ENCODE measurements around the gene NDUFB5.
A peak's percentile ranks its signal among the peaks of the same experiment; 100 is the strongest.

NDUFB5 gene

DNA sequence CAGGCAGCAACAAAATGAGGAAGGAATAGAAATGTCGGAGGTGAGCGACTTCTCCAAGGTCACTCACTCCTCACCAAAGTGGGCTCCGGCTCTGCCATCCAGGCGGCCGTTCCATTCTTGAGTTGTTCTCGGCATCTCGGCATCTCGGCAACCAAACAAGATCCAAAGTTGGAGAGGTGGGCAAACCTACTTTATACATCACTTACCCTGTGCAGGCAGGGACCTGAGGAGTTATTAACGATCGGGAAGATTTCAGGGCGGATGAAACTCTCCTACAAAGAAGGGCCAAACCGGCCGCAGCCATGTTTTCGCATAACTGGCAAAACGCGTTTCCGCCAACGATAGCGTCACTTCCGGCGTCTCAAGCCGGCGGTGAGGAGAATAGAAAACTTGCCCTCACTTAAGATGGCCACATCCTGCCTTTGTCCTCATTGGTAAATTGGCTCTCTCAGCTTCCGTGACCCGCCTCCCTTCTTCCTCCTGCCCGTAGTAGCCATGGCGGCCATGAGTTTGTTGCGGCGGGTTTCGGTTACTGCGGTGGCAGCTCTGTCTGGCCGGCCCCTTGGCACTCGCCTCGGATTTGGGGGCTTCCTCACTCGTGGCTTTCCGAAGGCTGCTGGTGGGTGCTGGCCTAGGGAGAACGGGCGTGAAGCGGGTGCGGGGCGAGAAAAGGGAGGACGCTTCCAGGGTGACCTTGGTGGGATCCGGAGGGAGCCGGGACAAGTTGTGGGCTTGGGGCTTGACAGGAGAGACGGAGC is at the start of gene NDUFB5, which contains the start of gene MRPL47:
Gene NDUFB5, plus strand, starts transcription at position 474 of the 758 bp plus-strand sequence. Its CDS starts 22 bp downstream, at position 496.
Gene MRPL47, minus strand, starts transcription at position 318 of the 758 bp plus-strand sequence. Its CDS starts 14 bp downstream, at position 304.
- peak; percentile 97 for DNase-seq

DNA sequence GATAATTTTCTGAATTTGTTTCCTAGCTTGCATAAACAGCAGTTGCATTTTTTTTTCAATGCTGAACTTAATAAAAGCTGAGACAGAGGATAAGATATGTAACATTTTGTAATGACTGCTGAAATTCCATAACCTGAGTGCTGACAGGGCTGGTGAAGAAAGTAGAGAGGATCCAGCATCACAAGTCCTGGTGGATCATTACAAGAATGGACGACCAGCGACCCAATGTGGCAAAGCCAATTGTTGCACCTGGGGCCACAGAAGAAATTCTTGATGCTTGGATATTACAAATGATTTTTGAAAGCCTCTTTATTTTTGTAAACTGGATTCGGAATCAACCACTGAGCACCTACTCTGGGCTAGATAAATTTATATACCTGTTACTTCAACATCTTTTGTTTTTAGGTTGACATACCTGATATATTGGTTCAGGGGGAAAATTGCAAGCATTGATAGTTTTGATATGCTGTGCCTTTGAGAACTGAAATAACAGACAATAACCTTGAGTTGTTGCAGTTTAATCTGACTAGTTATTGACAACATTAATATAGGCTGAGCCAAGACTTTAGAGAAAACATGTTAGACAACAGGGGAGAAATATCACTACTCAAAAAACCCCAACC is 45.7 kb upstream of the NDUFB5 start:
- peak; percentile 81 for DNase-seq

DNA sequence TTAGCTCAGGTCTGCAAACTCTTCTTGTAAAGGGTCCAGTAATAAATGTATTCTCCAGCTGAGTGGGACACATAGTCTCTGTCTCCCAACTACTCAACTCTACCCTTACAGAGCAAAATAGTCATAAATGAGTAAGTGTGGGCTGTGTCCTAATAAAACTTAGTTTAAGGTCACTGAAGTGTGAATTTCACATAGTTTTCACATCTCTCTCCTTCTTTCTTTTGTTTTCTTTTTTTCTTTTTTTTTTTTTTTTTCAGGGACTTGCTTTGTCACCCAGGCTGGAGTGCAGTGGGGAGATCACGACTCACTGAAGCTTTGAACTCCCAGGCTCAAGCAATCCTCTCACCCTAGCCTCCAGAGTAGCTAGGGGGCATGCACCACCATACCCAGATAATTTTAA is 43.8 kb upstream of the NDUFB5 start:
- no peak for DNase-seq

DNA sequence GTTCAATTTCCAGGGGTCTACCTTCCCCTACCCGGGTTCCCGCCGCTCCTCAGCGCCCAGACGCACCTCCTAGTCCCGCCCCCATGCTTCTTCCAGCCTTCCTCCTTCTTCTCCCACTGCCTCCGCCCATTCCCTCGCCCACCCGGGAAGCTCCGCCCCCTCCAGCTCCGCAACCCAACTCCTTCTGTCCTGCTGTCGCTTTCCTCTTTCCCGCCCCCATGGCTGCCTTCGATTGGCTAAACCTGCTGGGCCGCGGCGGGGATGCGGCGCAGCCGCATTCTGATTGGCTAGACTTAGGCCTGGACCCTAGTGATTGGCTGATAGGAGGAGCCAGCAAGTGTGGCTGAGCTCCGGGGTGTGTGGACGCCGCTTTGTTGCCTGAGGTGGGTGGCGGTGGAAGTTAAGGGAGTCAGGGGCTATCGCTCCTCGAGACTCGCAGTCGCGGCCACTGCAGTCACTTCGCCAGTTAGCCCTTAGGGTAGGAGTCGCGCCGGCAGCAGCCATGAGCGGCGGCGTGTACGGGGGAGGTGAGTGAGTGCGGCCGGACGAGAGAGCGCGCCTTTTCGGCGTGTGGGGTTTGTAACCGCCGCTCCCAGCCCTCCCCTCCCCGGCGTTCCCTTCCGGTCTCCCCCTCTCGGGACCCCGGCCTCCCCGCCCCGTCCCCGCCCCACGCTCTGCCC is 41.9 kb upstream of the NDUFB5 start, which contains the start of gene ACTL6A:
Gene ACTL6A, plus strand, starts transcription at position 336 of the 680 bp plus-strand sequence. Its CDS starts 167 bp downstream, at position 503.
- peak; percentile 100 for DNase-seq

DNA sequence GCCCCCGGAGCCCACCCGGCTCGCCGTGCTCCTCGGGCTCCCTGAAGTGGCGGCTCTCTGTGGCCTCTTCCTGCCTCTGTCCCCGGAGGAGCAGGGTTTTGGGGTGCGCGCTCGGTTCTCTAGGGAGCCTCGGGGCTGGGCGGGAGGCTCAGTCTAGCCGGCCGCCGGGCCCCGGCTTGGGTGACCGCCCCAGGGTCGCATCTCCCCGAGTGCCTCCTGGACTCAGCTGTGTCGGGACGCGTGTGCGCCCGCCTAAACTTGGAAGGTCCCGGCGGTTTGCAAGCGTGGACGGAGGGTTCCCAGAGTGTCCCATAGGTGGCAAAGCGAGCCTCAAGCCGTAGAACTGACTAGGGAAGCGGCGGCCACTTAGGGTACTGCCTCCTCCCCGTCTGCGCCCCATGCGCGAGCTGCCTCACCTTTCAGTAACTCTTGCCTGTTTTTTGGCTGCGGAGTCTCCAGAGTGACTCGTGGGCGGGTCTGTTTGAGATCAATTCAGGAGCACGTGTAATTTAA is 41.3 kb upstream of the NDUFB5 start:
- no peak for DNase-seq

DNA sequence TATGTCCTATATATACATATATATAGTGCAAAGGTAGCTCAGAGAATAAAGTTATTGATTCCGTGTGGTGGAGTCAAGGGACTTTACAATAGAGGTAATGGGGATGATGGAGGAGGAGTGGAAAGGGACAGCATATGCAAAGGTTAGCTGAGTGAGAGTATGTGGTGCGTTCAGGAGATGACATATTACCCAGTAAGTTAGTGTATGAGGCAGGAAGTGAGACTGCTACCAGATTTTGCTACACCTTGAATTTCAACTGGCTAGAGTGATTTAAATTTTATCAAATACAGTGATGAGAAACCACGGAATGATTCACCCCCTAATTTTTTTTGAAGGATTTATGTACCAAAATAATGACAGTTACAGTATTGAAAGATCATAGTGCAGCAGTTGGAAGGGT is 39.1 kb upstream of the NDUFB5 start:
- DNase-seq: no peak

DNA sequence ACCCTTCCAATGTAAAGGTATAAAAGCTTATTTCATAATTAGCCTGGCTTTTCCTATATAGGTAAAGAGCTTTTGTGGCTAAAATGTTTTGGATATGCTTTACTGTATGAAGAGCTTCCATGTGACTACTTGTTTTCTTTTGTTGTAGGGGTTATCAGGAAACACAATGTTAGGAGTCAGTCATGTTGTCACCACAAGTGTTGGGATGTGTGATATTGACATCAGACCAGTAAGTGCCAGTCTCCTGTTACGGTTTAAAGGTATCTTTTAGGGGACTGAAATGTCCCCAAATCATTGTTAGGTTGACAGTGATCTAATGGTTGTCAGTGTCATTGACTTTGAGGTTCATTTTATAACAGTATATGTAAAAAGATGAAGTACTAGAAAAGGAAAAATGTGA is 23.6 kb upstream of the NDUFB5 start:
- no peak for DNase-seq

DNA sequence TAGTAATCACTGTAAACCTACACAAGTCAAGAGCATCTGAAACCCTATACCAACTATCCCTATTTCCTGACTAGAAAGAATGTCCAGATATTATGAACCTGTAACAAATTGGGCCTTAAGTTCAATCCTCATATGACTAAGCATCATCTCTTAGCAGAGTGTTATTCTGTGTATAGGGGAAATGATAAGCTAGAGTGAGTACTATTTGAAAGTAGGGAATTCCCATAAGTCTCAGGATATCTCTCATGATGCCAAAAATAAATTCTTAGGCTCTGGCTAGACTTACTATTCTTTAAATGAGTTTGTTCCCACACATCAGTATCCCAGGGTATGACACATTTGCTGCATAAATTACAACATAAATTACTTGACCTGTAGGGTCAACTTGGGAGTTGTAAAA is 15.5 kb upstream of the NDUFB5 start:
- DNase-seq: no peak

DNA sequence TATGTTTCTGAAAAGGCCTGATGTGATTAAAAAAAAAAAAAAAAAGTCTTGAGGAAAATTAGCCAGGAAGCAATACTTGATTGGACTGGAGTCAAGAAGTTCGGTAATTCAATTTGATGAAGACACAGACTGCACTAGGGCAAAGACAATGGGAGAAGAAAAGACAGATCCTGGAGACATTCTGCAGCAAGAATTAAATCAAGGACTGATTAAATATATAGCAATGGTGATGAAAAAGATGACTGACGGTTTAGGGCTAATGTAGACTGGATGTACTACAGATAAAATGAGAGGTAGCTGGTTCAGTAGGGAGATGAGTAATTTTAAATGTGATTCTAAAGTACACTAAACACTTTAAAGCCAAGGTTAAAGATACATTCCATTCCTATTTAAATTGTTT is 13.9 kb upstream of the NDUFB5 start:
- DNase-seq: no peak

DNA sequence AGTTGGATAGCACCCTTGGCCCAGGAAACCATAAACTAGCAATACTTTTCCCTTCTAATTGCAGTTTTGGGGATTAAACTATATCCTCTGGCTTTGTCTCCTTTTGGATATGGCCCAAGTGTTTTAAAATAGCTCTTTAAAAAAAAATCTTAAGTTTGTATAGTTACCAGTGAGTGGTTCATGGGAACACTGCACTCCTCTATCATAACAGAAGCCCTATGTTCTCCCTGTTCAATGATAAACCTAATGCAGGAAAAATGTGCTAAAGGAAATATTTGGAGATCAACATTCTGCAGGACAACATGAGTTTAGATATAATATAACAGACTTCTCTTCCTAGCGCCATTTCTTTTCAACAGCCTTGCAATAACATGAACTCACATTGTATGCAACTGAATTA is 13.3 kb upstream of the NDUFB5 start:
- no peak for DNase-seq

DNA sequence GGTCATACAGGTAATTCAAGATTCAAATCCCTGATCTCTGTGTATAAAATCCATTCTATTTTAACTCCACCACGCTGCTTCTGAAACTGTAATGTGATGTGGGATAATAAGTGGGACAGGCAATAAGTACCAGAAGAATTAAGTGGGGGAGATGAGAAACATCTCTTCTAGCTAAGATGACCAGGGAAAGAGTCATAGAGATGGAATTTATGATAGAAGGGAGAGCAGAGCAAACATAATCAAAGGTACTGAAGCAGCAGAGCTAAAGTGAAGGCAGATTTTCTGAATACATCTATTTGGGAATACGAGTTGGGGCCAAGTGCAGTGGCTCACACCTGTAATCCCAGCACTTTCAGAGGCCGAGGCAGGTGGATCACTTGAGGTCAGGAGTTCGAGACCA is 5.1 kb upstream of the NDUFB5 start:
- DNase-seq: no peak

DNA sequence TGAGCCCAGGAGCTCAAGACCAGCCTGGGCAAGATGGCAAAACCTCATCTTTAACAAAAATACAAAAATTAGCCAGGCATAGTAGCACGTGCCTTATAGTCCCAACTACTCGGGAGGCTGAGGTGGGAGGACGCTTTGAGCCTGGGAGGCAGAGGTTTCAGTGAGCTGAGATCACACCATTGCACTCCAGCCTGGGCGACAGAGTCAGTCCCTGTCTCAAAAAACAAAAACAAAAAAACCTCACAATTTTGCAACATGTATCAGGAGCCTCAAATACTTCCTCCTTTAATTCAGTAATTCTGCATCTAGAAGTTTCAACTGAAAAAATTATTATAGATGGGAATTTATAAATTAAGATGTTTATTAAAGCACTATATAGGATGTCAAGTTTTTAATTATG is 1.3 kb upstream of the NDUFB5 start:
- no peak for DNase-seq

DNA sequence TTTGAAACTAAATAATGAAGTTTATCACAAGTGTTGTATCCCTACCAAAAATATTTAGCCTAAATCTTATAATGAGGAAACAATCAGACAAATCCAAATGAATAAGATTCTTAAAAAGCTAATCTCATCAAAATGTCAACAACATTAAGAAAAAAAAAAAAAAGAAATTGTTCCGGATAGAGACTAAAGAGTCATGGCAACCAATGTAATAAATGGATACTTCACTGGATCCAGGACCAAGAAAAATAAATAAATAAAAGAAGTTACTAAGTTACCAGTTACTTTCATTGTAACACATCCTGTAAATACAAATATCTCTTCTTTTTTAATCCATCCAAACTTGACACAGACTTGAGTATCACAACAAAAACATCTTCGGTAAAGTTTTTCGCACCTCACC is 763 bp upstream of the NDUFB5 start:
- DNase-seq: no peak

DNA sequence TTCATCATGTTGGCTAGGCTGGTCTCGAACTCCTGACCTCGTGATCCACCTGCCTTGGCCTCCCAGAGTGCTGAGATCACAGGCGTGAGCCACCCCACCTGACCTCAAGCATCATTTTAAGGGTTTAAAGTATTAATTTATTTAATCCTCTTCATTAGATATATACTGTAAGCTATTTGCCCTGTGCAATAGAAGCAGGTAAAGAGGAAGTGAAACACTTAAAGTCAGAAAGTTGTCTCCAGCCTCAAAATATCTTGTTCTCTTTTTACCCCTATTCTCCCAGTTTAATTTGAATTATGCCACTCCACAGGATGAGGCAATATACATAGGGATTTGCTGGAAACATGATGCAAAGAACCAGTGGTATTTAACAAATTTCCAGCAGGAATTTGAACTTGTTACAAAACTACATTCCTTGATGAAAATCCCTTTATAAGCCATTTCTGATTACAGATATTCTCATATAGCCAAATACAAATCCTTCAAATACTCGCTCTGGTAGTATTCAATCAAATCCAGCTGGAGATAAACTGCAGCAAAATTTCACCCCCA is 2.0 kb downstream of the NDUFB5 start:
- DNase-seq: no peak

DNA sequence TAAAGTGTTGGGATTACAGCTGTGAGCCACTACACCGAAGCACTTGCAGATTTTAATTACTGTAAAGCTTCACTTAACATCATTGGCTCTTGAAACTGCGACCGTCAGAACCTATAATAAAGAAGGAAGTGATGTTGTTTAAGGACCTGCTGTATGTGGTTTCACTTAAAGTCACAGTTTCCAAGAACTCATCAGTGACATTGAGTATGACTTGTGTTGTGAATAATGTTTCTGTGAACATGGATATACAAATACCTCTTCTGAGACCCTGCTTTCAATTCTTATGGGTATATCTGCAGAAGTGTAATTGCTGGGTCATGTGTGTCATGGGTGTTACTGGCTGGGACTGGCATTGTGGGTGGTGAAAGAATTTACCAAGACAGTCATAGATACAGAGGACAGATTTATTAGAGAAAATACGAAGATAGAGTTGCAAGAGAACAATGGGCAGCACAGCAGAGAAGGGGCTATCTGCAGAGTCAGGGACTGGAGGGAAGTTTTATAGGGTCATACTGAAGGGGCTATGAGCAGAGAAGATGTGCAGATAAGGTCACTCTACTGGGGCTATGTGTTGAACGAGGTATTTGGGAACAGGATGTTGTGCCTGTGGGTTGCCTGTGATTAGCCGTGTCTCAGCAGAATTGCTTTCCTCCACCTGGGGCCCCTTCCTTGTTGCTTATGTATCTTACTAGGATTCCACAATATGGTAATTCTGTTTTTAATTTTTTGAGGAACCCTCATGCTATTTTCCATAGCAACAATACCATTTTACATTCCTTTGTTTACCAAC is 4.5 kb downstream of the NDUFB5 start:
- no peak for DNase-seq

DNA sequence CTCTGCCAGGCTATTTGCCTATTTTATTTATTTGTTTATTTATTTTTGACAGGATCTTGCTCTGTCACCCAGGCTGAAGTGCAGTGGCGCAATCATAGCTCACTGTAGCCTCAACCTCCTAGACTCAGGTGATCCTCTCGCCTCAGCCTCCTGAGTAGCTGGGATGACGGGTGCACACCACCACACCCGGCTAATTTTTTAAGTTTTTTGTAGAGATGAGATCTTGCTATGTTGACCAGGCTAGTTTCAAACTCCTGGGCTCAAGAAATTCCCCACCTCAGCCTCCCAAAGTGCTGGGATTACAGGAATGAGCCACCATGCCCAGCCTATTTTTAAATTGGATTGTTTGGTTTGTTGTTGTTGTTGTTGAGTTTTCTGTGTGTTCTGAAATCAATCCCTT is 5.5 kb downstream of the NDUFB5 start:
- no peak for DNase-seq

DNA sequence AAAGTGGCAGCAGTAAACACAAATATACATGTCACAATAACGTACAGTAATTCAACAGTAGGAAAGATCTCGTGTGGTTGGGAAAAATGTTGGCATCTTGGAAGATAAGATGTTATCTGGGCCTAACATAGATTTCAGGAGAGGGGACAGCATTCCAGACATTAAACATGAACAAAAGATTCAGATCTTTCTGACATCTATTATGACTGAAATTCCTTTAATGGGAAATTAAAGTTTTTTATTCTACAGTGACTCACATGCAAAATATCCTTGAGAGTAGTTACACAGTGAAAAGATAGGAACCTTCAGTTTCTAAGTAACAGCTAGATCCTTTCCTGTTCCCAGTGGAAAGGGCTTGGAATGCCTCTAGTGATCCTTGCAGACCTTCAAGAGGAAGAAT is 9.2 kb downstream of the NDUFB5 start:
- no peak for DNase-seq

DNA sequence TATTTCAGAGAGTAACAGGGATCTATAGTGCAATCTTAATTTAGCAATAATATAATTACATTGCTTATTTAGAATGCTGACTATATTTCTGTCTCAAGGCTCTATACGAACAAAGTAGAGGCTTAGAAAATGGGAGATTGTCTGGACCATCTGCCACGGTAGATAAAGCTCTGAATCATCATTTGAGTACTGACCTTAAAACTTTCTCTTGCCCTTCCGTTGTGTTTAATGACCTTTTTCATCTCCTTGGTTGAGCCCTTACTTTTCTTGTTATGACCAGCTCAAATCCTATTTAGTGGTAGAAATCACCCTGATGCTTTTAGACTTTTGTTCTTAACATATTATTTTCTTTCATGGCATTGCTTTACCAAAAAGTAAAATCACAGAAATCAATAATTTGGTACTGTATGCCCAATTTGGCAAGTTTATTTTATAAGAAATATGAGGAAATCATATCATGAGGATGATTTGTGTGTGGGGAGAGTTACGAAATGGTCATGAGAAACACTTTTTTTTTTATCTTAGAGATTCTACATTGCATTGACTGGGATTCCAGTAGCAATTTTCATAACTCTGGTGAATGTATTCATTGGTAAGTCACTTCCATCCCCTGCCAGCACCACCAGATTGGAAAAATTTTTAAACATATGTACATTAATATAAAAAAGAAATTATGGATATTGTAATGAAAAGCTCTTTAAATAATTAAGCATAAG is 11.0 kb downstream of the NDUFB5 start:
- DNase-seq: no peak

DNA sequence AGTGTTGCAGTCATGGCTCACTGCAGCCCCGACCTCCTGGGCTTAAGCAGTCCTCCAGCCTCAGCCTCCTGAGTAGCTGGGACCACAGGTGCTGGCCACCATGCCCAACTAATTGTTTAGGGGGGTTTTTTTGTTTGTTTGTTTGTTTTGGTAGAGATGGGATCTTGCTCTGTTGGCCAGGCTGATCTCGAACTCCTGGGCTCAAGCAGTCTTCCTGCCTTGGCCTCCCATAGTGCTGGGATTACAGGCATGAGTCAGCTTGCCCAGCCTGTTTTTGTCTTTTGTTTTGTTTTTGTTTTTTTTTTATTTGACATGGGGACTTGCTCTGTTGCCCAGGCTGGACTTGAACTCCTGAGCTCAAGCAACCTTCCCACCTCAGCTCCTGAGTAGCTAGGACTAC is 17.4 kb downstream of the NDUFB5 start:
- DNase-seq: no peak

DNA sequence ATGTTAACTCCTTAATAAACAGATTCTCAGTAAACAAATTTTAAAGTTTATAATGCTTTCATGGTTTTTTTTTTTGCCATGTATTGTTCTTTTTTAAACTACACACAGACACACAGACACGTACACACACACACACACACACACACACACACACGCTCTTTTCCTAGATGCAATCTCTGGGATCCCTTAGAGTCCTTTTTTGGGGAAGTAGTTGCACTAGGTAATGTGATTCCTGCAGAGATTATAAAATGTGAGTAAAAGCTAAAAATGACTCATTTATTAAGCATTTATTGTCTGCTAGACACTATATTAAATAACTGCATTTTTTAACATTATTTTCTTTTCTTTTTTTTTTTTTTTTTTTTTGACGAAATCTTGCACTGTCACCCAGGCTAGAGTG is 19.9 kb downstream of the NDUFB5 start:
- no peak for DNase-seq

DNA sequence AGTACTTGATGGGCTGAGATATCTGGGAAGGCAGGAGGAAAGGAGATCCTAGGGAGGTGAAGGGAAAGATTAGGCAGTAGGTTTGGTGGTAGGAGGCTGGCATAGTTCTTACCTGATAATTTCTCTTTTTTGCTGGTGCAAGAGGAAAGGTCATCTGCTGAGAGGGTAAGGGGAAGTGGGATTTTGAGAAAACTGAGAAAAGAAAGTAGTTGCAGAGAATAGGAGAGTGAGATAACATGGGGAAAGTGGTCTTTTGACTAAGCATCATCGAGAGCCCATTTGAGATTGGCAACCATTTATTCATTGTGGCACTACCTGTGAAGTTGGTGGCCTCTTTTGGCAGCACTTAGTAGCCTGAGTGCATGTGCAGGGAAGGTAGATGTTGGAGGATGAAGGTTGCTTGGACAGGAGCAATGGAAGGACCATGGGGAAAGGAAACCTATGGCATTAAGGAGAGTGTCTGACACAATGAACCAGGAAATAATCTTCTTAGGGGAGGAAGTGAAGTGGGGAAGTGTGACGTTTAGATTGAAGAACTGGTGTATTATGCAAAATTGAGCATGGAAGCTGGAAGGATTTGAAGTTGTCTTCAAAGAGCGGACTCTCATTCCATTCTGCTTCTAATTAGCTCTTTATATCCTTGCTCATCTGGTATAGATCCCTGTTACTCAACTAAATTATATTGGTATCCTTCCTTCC is 26.3 kb downstream of the NDUFB5 start:
- DNase-seq: no peak

All from right hindlimb (tissue), 1 donor.